Measurements from ENCODE around the gene SAMD14.

DNA sequence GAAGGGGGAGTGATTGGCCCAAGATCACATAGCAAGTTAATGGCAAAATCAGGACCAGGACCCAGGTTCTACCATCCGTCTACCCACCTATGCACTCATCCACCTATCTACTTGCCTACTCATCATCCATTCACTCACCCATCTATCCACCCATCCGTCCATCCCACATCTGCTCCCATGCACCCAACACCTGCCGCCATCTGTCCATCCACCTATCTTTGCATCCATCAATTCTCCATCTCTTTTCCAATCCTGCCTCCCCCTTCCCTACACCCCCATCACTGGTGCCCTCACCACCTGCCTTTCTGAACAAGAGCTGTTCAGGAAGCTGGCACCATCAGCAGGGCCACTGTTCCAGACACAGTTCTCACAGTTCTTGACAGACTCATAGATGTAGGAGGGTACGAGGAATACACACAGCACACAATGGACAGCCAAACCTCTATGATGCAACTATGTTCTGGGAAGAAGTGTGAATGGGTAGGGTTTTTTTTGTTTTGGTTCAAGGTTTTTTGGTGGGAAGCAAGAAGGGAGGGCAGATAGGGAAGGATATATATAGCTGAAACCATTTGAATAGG lies 4.5 kb downstream of the SAMD14 start:
- TF ChIP-seq, protein P1, sequence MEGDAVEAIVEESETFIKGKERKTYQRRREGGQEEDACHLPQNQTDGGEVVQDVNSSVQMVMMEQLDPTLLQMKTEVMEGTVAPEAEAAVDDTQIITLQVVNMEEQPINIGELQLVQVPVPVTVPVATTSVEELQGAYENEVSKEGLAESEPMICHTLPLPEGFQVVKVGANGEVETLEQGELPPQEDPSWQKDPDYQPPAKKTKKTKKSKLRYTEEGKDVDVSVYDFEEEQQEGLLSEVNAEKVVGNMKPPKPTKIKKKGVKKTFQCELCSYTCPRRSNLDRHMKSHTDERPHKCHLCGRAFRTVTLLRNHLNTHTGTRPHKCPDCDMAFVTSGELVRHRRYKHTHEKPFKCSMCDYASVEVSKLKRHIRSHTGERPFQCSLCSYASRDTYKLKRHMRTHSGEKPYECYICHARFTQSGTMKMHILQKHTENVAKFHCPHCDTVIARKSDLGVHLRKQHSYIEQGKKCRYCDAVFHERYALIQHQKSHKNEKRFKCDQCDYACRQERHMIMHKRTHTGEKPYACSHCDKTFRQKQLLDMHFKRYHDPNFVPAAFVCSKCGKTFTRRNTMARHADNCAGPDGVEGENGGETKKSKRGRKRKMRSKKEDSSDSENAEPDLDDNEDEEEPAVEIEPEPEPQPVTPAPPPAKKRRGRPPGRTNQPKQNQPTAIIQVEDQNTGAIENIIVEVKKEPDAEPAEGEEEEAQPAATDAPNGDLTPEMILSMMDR (IDR thresholded peaks at IDR 0.05) = no peak
- no peak for TF ChIP-seq EZH2phosphoT487 (IDR thresholded peaks at IDR 0.05)
